Endothelial cell of umbilical vein (primary cell): Measurements from ENCODE around the gene ETS2. TPM values are rescaled to one million over a fixed set of nuclear protein-coding genes. Genes with fewer than 3 reads are reported as not detected.

Source experiments
- BruUV-seq: library from RNA; stranded (reverse); fragments of 400-500 nt; replicated peaks from 2 replicates; lab custom pipeline; 2021; lab: Mats Ljungman, UMichigan
- CTCF ChIA-PET: fragments of 300-600, 350-600 bp; sonication (Branson Sonifier 250); formaldehyde crosslinking; loops from one replicate; lab custom pipeline; 2021; ENCODE audit warnings: antibody characterized with exemption, inconsistent platforms; lab: Charles Lee
- POLR2A ChIA-PET: fragments of 300-600, 350-600 bp; sonication (Branson Sonifier 250); formaldehyde crosslinking; loops from one replicate; lab custom pipeline; 2021; ENCODE audit warnings: antibody characterized with exemption, inconsistent platforms; lab: Charles Lee
- DNase-seq: peaks from one replicate; pipeline ENCODE4 v3.0.0-alpha.2; 2011; ENCODE audit warnings: low read depth, low spot score
- FAIRE-seq: peaks from 2 replicates; lab custom pipeline; 2011; peaks lifted over from hg19 to GRCh38; lab: Jason Lieb, UNC
- H2AFZ ChIP-seq: 2 replicates; pipeline ENCODE4 v1.6.0; 2012; ENCODE audit warnings: low read depth, low read length, control low read depth, inconsistent platforms
- H3K27ac ChIP-seq: 2 replicates; pipeline ENCODE4 v1.5.1; 2011; ENCODE audit warnings: low read depth, mild to moderate bottlenecking, control low read depth, low read length, moderate library complexity; ENCODE audit not compliant: insufficient read depth
- H3K27me3 ChIP-seq, 2 experiments: 2 replicates each; pipeline versions ENCODE4 v1.6.0 to v1.6.1; 2011; ENCODE audit warnings: low read length in 2 of 2, mixed read lengths in 1 of 2; ENCODE audit not compliant: control insufficient read depth in 2 of 2, insufficient read depth in 2 of 2
- H3K36me3 ChIP-seq, 2 experiments: 2 replicates in 1 of 2; 3 replicates in 1 of 2; pipeline ENCODE4 v1.5.1; 2011; ENCODE audit warnings: low read length in 2 of 2, mild to moderate bottlenecking in 1 of 2, moderate library complexity in 1 of 2; ENCODE audit not compliant: control insufficient read depth in 2 of 2, insufficient read depth in 2 of 2; ENCODE audit errors: extremely low read depth in 1 of 2
- H3K4me1 ChIP-seq: 3 replicates; pipeline ENCODE4 v1.5.1; 2011; ENCODE audit warnings: mild to moderate bottlenecking, low read length; ENCODE audit not compliant: control insufficient read depth, insufficient read depth; ENCODE audit errors: extremely low read depth
- H3K4me2 ChIP-seq: 2 replicates; pipeline ENCODE4 v1.6.1; 2011; ENCODE audit warnings: low read length, control low read depth, mixed read lengths; ENCODE audit not compliant: insufficient read depth
- H3K4me3 ChIP-seq, 3 experiments: fragments of 200-600 bp in 1 of 3; sonication (generic), shearing (Covaris generic) in 1 of 3; replicated peaks in 1 of 3; 2 replicates each; pipeline ENCODE4 v1.5.1; 2011 to 2016; ENCODE audit warnings: control low read depth in 3 of 3, low read length in 3 of 3, mild to moderate bottlenecking in 2 of 3, inconsistent platforms in 1 of 3, low read depth in 1 of 3, moderate library complexity in 1 of 3; ENCODE audit not compliant: insufficient read depth in 1 of 3
- H3K79me2 ChIP-seq: 2 replicates; pipeline ENCODE4 v1.6.0; 2012; ENCODE audit warnings: low read length, inconsistent platforms; ENCODE audit not compliant: control insufficient read depth, insufficient read depth
- H3K9ac ChIP-seq: replicated peaks from 2 replicates; pipeline ENCODE3; 2011; ENCODE audit warnings: low read length, control low read depth; ENCODE audit not compliant: insufficient read depth; ENCODE audit errors: extremely low read depth
- H3K9me1 ChIP-seq: replicated peaks from 3 replicates; pipeline ENCODE4 v1.6.0; 2011; ENCODE audit warnings: mild to moderate bottlenecking, low read length; ENCODE audit not compliant: control insufficient read depth, insufficient read depth; ENCODE audit errors: extremely low read depth
- H3K9me3 ChIP-seq: replicated peaks from 2 replicates; pipeline ENCODE4 v1.5.1; 2012; ENCODE audit warnings: low read length, inconsistent platforms; ENCODE audit not compliant: control insufficient read depth, insufficient read depth
- H4K20me1 ChIP-seq: replicated peaks from 2 replicates; pipeline ENCODE3; 2011; ENCODE audit warnings: mild to moderate bottlenecking, low read length; ENCODE audit not compliant: control insufficient read depth, insufficient read depth; ENCODE audit errors: extremely low read depth
- JUN ChIP-seq: IDR thresholded peaks from 2 replicates; pipeline ENCODE4 v1.6.1; 2011; ENCODE audit warnings: borderline replicate concordance, low read depth; ENCODE audit not compliant: insufficient read length, insufficient read depth
- POLR2AphosphoS5 ChIP-seq: IDR thresholded peaks from 2 replicates; pipeline ENCODE4 v1.6.1; 2012; ENCODE audit warnings: low read depth, mild to moderate bottlenecking, control low read depth, low read length, moderate library complexity; ENCODE audit not compliant: insufficient read depth
- dilution Hi-C: fragments of 300-500 bp; cut with MboI; formaldehyde crosslinking; loops from one replicate; pipeline ENCODE4 v1.15.0; 2019; ENCODE audit warnings: low sequenced_read_pairs; ENCODE audit not compliant: extremely low pct_ligation_motif_present
- intact Hi-C: fragments of 100-400 bp; cut with micrococcal nuclease; formaldehyde crosslinking; loops from one replicate; pipeline ENCODE4 v1.10.0; 2022
- polyA plus RNA-seq, 4 experiments: library from polyadenylated mRNA; depleted of rRNA in 3 of 4; stranded (reverse) in 3 of 4; unstranded in 1 of 4; fragments of >200 nt; gene quantifications; 2 replicates each; pipeline versions ENCODE4 v1.2.1 to v1.2.3, GENCODE V29; 2011 to 2012; ENCODE audit warnings: missing spikeins in 1 of 4
- total RNA-seq: library from RNA; stranded (reverse); gene quantifications from 2 replicates; pipeline ENCODE4 v1.2.3, GENCODE V29; 2021
- TF ChIP-seq, protein P1 (sequence below), 2 donors: IDR thresholded peaks; 1 replicate in 1 of 2; 2 replicates in 1 of 2; pipeline ENCODE4 v1.5.1; 2011; ENCODE audit warnings: low read length in 2 of 2, mild to moderate bottlenecking in 2 of 2, moderate library complexity in 2 of 2, control low read depth in 1 of 2, inconsistent platforms in 1 of 2, low read depth in 1 of 2; ENCODE audit not compliant: insufficient read depth in 1 of 2; ENCODE audit errors: extremely low read depth in 1 of 2

Gene ETS2
- total and polyA plus RNA-seq, 2 donors (not counting 3 experiments of a cell fraction or from before 2014, with no cell fraction given), result 16.3 to 54.5 TPM

DNA sequence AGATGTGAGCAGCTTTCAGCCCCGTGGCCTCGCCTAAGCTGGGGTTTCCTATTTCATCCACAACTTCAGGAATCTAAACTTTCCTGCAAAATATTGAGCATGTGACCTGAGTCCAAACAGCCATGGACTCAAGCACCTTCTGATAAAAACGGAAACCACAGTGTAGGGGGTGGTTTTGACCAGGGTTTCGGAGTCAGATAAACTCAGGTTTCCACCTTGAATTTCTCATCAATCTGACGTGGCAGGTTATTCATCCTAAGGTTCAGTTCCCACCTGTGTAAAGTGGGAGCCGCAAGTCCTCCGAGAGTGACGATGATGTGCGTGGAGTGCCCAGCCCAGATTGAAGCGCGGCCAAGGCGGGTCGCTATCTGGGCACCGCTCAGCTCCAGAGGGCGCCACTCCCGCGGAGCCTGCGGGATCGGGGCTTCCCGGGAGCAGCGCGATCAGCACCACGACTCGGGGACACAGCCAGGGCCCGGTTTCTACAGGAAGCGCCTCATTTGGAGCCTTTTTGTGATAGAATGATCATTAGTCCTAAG is 871 bp upstream of the ETS2 start:
- POLR2A ChIA-PET, result interaction anchor here (0.6 kb wide), 1 partner anchor 175 kb away, joined by 3 read pairs; no protein-coding TSS in a partner anchor
- peaks cover 39% of the 10 kb centered on the region for H3K79me2 ChIP-seq
- peak overlapping the region; percentile 43 for H2AFZ ChIP-seq
- H4K20me1 ChIP-seq, result peaks cover 3% of the 10 kb centered on the region
- peak overlapping the region; percentile 80 for H3K4me2 ChIP-seq
- peaks cover 30% of the 10 kb centered on the region for H3K4me1 ChIP-seq
- FAIRE-seq (peak; percentile 86), DNase-seq (peak; percentile 72)
- H3K27ac ChIP-seq, result peak overlapping the region; percentile 38
- H3K9me1 ChIP-seq, result no peaks in the 10 kb centered on the region
- no peaks in the 10 kb centered on the region for H3K27me3 ChIP-seq
- H3K9ac ChIP-seq, result peak overlapping the region; percentile 89
- no peaks in the 10 kb centered on the region for H3K36me3 ChIP-seq
- intact Hi-C loops, result loop anchor here (1.0 to 5.0 kb wide), 6 partner anchors 32 to 321 kb away; no protein-coding TSS in a partner anchor
- H3K4me3 ChIP-seq, result peak overlapping the region; percentile 48 to 98 (median 97)
- dilution Hi-C loops, result no loop called here
- CTCF ChIA-PET, result interaction anchor here (0.6 to 3.2 kb wide), 12 partner anchors 9 to 333 kb away, joined by 3 to 16 read pairs (median 4); no protein-coding TSS in a partner anchor
- TSS peak; percentile 23 for BruUV-seq
- H3K9me3 ChIP-seq, result no peaks in the 10 kb centered on the region
- TF ChIP-seq POLR2AphosphoS5, result peak; percentile 0
- TF ChIP-seq, protein P1, sequence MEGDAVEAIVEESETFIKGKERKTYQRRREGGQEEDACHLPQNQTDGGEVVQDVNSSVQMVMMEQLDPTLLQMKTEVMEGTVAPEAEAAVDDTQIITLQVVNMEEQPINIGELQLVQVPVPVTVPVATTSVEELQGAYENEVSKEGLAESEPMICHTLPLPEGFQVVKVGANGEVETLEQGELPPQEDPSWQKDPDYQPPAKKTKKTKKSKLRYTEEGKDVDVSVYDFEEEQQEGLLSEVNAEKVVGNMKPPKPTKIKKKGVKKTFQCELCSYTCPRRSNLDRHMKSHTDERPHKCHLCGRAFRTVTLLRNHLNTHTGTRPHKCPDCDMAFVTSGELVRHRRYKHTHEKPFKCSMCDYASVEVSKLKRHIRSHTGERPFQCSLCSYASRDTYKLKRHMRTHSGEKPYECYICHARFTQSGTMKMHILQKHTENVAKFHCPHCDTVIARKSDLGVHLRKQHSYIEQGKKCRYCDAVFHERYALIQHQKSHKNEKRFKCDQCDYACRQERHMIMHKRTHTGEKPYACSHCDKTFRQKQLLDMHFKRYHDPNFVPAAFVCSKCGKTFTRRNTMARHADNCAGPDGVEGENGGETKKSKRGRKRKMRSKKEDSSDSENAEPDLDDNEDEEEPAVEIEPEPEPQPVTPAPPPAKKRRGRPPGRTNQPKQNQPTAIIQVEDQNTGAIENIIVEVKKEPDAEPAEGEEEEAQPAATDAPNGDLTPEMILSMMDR (IDR thresholded peaks at IDR 0.05; ENCODE audit: extremely low read depth in 1 of 2, insufficient read depth in 1 of 2, low read depth in 1 of 2, low read length in 2 of 2), result peak; percentile 38 to 70
- TF ChIP-seq JUN, result no peak
